Mesenchymal stem cell (in vitro differentiated cells and primary cell): ENCODE results near the gene XAGE1B.
"Not testable (repeated sequence)": the region's sequence is repeated elsewhere in the genome, so short reads cannot be mapped to it uniquely, and the experiment has no call there.

ENCODE experiments used
- DNase-seq: peaks from one replicate; pipeline ENCODE4 v3.0.0-alpha.2; 2013
- H2AFZ ChIP-seq: one replicate; pipeline ENCODE4 v1.6.1; 2013; ENCODE audit warnings: low read depth, mild to moderate bottlenecking, control low read depth, inconsistent platforms, low read length, moderate library complexity
- H2AK5ac ChIP-seq: 2 replicates; pipeline ENCODE4 v1.6.1; 2013; ENCODE audit warnings: low read length, moderate library complexity, mild to moderate bottlenecking, inconsistent platforms; ENCODE audit not compliant: severe bottlenecking
- H2BK120ac ChIP-seq: one replicate; pipeline ENCODE4 v1.6.1; 2013; ENCODE audit warnings: low read depth, mild to moderate bottlenecking, inconsistent platforms, low read length, moderate library complexity
- H2BK12ac ChIP-seq, 2 experiments: one replicate each; pipeline ENCODE4 v1.6.1; 2013; ENCODE audit warnings: inconsistent platforms in 2 of 2, low read length in 2 of 2, mild to moderate bottlenecking in 2 of 2, moderate library complexity in 2 of 2, control low read depth in 1 of 2
- H2BK15ac ChIP-seq: one replicate; pipeline ENCODE4 v1.6.1; 2013; ENCODE audit warnings: mild to moderate bottlenecking, low read depth, inconsistent platforms; ENCODE audit not compliant: poor library complexity, severe bottlenecking
- H2BK5ac ChIP-seq: 2 replicates; pipeline ENCODE4 v1.6.1; 2013; ENCODE audit warnings: low read depth, mild to moderate bottlenecking, low read length, control low read depth, inconsistent platforms; ENCODE audit not compliant: poor library complexity, severe bottlenecking
- H3K14ac ChIP-seq, 2 experiments: one replicate each; pipeline ENCODE4 v1.6.1; 2013; ENCODE audit warnings: inconsistent platforms in 2 of 2, low read length in 2 of 2, control low read depth in 1 of 2, mild to moderate bottlenecking in 1 of 2, moderate library complexity in 1 of 2
- H3K18ac ChIP-seq, 2 experiments: one replicate each; pipeline ENCODE4 v1.6.1; 2013; ENCODE audit warnings: inconsistent platforms in 2 of 2, low read length in 2 of 2, control low read depth in 1 of 2, low read depth in 1 of 2, mild to moderate bottlenecking in 1 of 2
- H3K23ac ChIP-seq, 2 experiments: one replicate each; pipeline ENCODE4 v1.6.1; 2013; ENCODE audit warnings: inconsistent platforms in 2 of 2, low read length in 2 of 2, mild to moderate bottlenecking in 2 of 2, moderate library complexity in 2 of 2, control low read depth in 1 of 2
- H3K27ac ChIP-seq: 2 replicates; pipeline ENCODE4 v1.5.1; 2013; ENCODE audit warnings: mild to moderate bottlenecking, moderate library complexity, low read length, control low read depth, inconsistent platforms; ENCODE audit not compliant: poor library complexity, severe bottlenecking
- H3K27me3 ChIP-seq, 2 experiments: 2 replicates each; pipeline versions ENCODE4 v1.6.1 to v1.7.0; 2013; ENCODE audit warnings: low read length in 2 of 2, mild to moderate bottlenecking in 2 of 2, moderate library complexity in 2 of 2, control low read depth in 1 of 2, inconsistent platforms in 1 of 2; ENCODE audit not compliant: control insufficient read depth in 1 of 2, insufficient read depth in 1 of 2
- H3K36me3 ChIP-seq, 2 experiments: 2 replicates each; pipeline versions ENCODE4 v1.6.1 to v1.7.0; 2013; ENCODE audit warnings: low read length in 2 of 2, control low read depth in 1 of 2, inconsistent platforms in 1 of 2, low read depth in 1 of 2, mild to moderate bottlenecking in 1 of 2; ENCODE audit not compliant: insufficient read depth in 2 of 2, control insufficient read depth in 1 of 2
- H3K4ac ChIP-seq, 2 experiments: one replicate each; pipeline ENCODE4 v1.6.1; 2013; ENCODE audit warnings: inconsistent platforms in 2 of 2, low read length in 2 of 2, mild to moderate bottlenecking in 2 of 2, moderate library complexity in 2 of 2, control low read depth in 1 of 2, low read depth in 1 of 2
- H3K4me1 ChIP-seq: 2 replicates; pipeline ENCODE4 v1.6.1; 2013; ENCODE audit warnings: low read depth, low read length, control low read depth; ENCODE audit not compliant: control insufficient read depth, insufficient read depth
- H3K4me2 ChIP-seq: 2 replicates; pipeline ENCODE4 v1.6.1; 2013; ENCODE audit warnings: low read length, mild to moderate bottlenecking, inconsistent platforms; ENCODE audit not compliant: poor library complexity, severe bottlenecking
- H3K4me3 ChIP-seq, 2 experiments: 2 replicates each; pipeline versions ENCODE4 v1.5.1 to v1.7.0; 2013; ENCODE audit warnings: low read length in 2 of 2, mild to moderate bottlenecking in 2 of 2, control low read depth in 1 of 2, low read depth in 1 of 2; ENCODE audit not compliant: insufficient read depth in 1 of 2
- H3K79me1 ChIP-seq: replicated peaks from 2 replicates; pipeline ENCODE4 v1.6.1; 2013; ENCODE audit warnings: mild to moderate bottlenecking, control low read depth, low read length, inconsistent platforms; ENCODE audit not compliant: poor library complexity, severe bottlenecking
- H3K9ac ChIP-seq: 2 replicates; pipeline ENCODE4 v1.7.0; 2013; ENCODE audit warnings: mild to moderate bottlenecking, low read length, moderate library complexity
- H3K9me3 ChIP-seq: 2 replicates; pipeline ENCODE4 v1.7.0; 2013; ENCODE audit warnings: mild to moderate bottlenecking, low read length; ENCODE audit not compliant: control insufficient read depth
- H4K8ac ChIP-seq: one replicate; pipeline ENCODE4 v1.6.1; 2013; ENCODE audit warnings: inconsistent platforms, mild to moderate bottlenecking, low read length, moderate library complexity
- H4K91ac ChIP-seq: one replicate; pipeline ENCODE4 v1.6.1; 2013; ENCODE audit warnings: mild to moderate bottlenecking, low read length, inconsistent platforms
- WGBS: methylation state at CpG from one replicate; pipeline ENCODE4 v1.1.7; 2013; ENCODE audit warnings: mixed read lengths; 5-methylcytosine and 5-hydroxymethylcytosine counted together

The XAGE1B gene

DNA sequence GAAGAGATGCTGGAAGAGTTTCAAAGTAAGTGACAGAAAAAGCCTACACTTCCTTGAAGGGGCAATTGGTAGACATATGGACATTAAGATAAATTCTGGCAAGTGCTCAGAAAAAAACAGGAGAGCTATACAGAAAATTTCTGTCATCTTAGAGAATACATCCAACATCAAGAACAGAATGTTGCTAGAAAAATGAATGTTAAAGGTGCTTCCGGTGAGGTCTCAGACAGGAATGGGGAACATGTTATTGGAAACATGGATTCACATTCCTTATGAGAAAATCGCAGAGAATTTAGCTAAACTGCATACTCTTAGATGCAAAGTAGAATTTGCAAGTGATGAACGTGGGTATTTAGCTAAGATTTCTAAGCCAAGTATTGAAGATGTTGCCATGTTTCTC is 9.5 kb downstream of the XAGE1B start:
- H2BK12ac ChIP-seq: no peak overlapping the region
- H2BK5ac ChIP-seq: no peak overlapping the region
- no peak overlapping the region for H3K9ac ChIP-seq
- no peak overlapping the region for H3K4me2 ChIP-seq
- peaks cover 0 to 41% of the 10 kb centered on the region in 2 experiments for H3K27me3 ChIP-seq
- H2BK15ac ChIP-seq: no peak overlapping the region
- DNase-seq: no peak
- H3K23ac ChIP-seq: no peak overlapping the region
- WGBS: 82% methylated on average over 2 of the region's 3 CpGs
- no peak overlapping the region for H4K8ac ChIP-seq
- no peaks in the 10 kb centered on the region for H3K79me1 ChIP-seq
- H3K18ac ChIP-seq: no peak overlapping the region
- no peak overlapping the region for H2AFZ ChIP-seq
- no peak overlapping the region for H3K4ac ChIP-seq
- no peak overlapping the region for H2AK5ac ChIP-seq
- H3K4me1 ChIP-seq: no peaks in the 10 kb centered on the region
- H3K14ac ChIP-seq: no peak overlapping the region
- peaks cover 13% of the 10 kb centered on the region for H3K9me3 ChIP-seq
- H3K36me3 ChIP-seq: no peaks in the 10 kb centered on the region
- H3K4me3 ChIP-seq: no peak overlapping the region
- H3K27ac ChIP-seq: no peak overlapping the region
- H4K91ac ChIP-seq: no peak overlapping the region
- H2BK120ac ChIP-seq: no peak overlapping the region

DNA sequence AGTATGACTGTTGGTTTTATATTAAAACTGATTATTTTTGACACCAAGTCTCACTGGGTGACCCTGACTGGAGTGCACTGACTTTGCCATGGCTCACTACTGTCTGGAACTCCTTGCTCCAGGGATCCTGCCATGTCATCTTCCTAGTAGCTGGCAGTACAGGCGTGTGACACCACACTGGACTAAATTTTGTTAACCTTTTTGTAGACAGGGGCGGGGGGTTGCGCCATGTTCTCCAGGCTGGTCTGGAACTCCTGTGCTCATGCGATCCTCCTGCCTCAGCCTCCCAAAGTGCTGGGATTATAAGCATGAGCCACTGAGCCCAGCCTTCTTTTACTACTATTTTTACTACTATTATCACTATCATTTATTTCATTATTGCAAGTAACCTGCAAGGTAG is 12.3 kb downstream of the XAGE1B start:
- 93% methylated on average over 4 of the region's 4 CpGs for WGBS
- Histone ChIP-seq H2BK5ac (no peak overlapping the region), H3K18ac (no peak overlapping the region), H4K8ac (no peak overlapping the region), H2AFZ (no peak overlapping the region), H3K4ac (no peak overlapping the region), H3K79me1 (no peaks in the 10 kb centered on the region), H3K14ac (no peak overlapping the region), H3K4me1 (no peaks in the 10 kb centered on the region), H3K9ac (no peak overlapping the region), H3K36me3 (no peaks in the 10 kb centered on the region), H3K4me2 (no peak overlapping the region), H3K23ac (no peak overlapping the region), H2BK15ac (no peak overlapping the region), H2BK12ac (no peak overlapping the region), H3K9me3 (peaks cover 13% of the 10 kb centered on the region), H2AK5ac (no peak overlapping the region), H3K27ac (no peak overlapping the region), H2BK120ac (no peak overlapping the region), H3K27me3 (peaks cover 0 to 41% of the 10 kb centered on the region in 2 experiments), H3K4me3 (no peak overlapping the region), H4K91ac (no peak overlapping the region)
- no peak for DNase-seq

DNA sequence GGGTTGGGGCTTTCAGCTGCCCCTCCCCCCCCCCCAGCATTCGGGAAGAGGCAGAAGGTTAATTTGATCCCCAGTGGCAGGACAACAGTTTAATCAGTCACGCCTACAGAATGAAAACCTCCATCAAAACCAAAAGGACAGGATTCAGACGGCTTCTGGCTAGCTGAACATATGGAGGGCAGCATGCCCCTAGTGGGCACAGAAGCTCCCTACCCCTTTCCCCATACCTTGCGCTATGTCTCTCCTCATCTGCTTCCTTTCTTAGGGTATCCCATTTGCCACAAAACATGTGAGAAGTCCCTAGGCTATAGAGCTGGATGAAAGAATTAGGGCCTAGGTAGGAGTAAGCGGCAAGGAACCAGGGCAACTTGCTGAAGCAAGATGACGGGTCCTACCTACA is 15.5 kb downstream of the XAGE1B start:
- H2BK5ac ChIP-seq, H2AK5ac ChIP-seq, H3K4ac ChIP-seq, H3K27ac ChIP-seq, H2AFZ ChIP-seq, H3K36me3 ChIP-seq, H2BK15ac ChIP-seq, DNase-seq, H3K4me2 ChIP-seq, H3K79me1 ChIP-seq, H4K8ac ChIP-seq, H3K4me1 ChIP-seq, H2BK12ac ChIP-seq, H4K91ac ChIP-seq, H3K14ac ChIP-seq, H2BK120ac ChIP-seq, H3K4me3 ChIP-seq, H3K18ac ChIP-seq, H3K9me3 ChIP-seq, H3K23ac ChIP-seq, H3K9ac ChIP-seq: not testable (repeated sequence)
- peaks cover 0 to 17% of the 10 kb centered on the region in 2 experiments for H3K27me3 ChIP-seq
- no CpG with 5 or more reads among the region's 6 CpGs for WGBS

DNA sequence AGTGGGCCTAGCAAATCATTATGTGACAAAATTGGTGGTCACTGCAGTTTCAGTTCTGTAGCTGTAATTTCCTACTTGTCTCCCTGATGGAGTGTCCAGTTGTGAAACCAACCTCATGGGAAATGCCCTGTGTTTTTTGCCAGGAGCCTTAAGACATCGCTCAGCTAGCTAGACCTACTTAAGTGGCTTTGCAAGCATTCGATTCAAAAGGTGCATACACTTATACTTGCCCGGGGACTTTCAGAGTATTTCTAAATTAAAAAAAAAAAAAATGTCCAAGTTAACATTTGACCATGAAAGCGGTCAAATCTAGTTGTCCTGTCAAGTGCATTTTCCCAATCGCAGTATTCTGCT is 20.5 kb downstream of the XAGE1B start:
- not testable (repeated sequence) for H3K27ac ChIP-seq, H2AFZ ChIP-seq, H3K14ac ChIP-seq, H3K9ac ChIP-seq, H3K27me3 ChIP-seq, H3K18ac ChIP-seq, H2BK120ac ChIP-seq, H4K91ac ChIP-seq, H2BK5ac ChIP-seq, H3K23ac ChIP-seq, H2BK12ac ChIP-seq, DNase-seq, H3K4me1 ChIP-seq, H3K36me3 ChIP-seq, H2AK5ac ChIP-seq, H3K4me2 ChIP-seq, H3K4me3 ChIP-seq, H4K8ac ChIP-seq, H3K4ac ChIP-seq, H2BK15ac ChIP-seq, H3K9me3 ChIP-seq, H3K79me1 ChIP-seq
- WGBS: no CpG with 5 or more reads among the region's 5 CpGs
